MCF 10A (cell line): ENCODE measurements around the gene CAMK2B. TPM values are rescaled to one million over a fixed set of nuclear protein-coding genes. Genes with fewer than 3 reads are reported as not detected.

Experiments used
- BruUV-seq: library from RNA; stranded (reverse); fragments of 400-500 nt; replicated peaks from 2 replicates; lab custom pipeline; 2021; lab: Mats Ljungman, UMichigan
- CTCF ChIA-PET: fragments of 300-600 bp; sonication (Branson Sonifier 250); formaldehyde crosslinking; extraction: SDS; loops from one replicate; lab custom pipeline; 2021; ENCODE audit warnings: antibody characterized with exemption, inconsistent platforms; lab: Yijun Ruan, JAX
- POLR2A ChIA-PET: fragments of 300-600, 350-650 bp; sonication (Branson Sonifier 250); formaldehyde crosslinking; extraction: SDS; loops from one replicate; lab custom pipeline; 2020; ENCODE audit warnings: antibody characterized with exemption, inconsistent platforms; lab: Yijun Ruan, JAX
- DNase-seq: peaks from one replicate; pipeline ENCODE4 v3.0.0-alpha.2; 2018; ENCODE audit not compliant: unreplicated experiment
- H3K27ac Mint-ChIP-seq: one replicate; pipeline ENCODE4 v1.8.0; 2022; ENCODE audit warnings: mild to moderate bottlenecking, low read depth, mixed read lengths; ENCODE audit not compliant: unreplicated experiment
- H3K27me3 Mint-ChIP-seq: one replicate; pipeline ENCODE4 v1.8.0; 2022; ENCODE audit warnings: mixed read lengths; ENCODE audit not compliant: insufficient read depth, unreplicated experiment
- H3K36me3 Mint-ChIP-seq: one replicate; pipeline ENCODE4 v1.8.0; 2022; ENCODE audit warnings: mild to moderate bottlenecking, moderate library complexity, mixed read lengths; ENCODE audit not compliant: insufficient read depth, unreplicated experiment
- H3K4me1 Mint-ChIP-seq: one replicate; pipeline ENCODE4 v1.8.0; 2022; ENCODE audit warnings: mixed read lengths; ENCODE audit not compliant: insufficient read depth, unreplicated experiment
- H3K4me3 Mint-ChIP-seq: one replicate; pipeline ENCODE4 v1.8.0; 2022; ENCODE audit warnings: mild to moderate bottlenecking, moderate library complexity, mixed read lengths; ENCODE audit not compliant: unreplicated experiment
- H3K9me3 Mint-ChIP-seq: one replicate; pipeline ENCODE4 v1.8.0; 2022; ENCODE audit warnings: mixed read lengths; ENCODE audit not compliant: unreplicated experiment
- intact Hi-C: fragments of 100-400 bp; cut with micrococcal nuclease; formaldehyde crosslinking; loops from 2 replicates; pipeline ENCODE4 v1.14.1; 2022
- total RNA-seq: library from RNA; stranded (reverse); gene quantifications from 2 replicates; pipeline ENCODE4 v1.2.3, GENCODE V29; 2022
- TF ChIP-seq, protein P1 (sequence below): fragments of 200-600 bp; IDR thresholded peaks from one replicate; pipeline ENCODE4 v1.8.0; 2022; ENCODE audit warnings: antibody characterized with exemption, mild to moderate bottlenecking; ENCODE audit not compliant: unreplicated experiment

Gene CAMK2B
- total RNA-seq, 1 experiment from 2014 or later = 1.8 TPM

DNA sequence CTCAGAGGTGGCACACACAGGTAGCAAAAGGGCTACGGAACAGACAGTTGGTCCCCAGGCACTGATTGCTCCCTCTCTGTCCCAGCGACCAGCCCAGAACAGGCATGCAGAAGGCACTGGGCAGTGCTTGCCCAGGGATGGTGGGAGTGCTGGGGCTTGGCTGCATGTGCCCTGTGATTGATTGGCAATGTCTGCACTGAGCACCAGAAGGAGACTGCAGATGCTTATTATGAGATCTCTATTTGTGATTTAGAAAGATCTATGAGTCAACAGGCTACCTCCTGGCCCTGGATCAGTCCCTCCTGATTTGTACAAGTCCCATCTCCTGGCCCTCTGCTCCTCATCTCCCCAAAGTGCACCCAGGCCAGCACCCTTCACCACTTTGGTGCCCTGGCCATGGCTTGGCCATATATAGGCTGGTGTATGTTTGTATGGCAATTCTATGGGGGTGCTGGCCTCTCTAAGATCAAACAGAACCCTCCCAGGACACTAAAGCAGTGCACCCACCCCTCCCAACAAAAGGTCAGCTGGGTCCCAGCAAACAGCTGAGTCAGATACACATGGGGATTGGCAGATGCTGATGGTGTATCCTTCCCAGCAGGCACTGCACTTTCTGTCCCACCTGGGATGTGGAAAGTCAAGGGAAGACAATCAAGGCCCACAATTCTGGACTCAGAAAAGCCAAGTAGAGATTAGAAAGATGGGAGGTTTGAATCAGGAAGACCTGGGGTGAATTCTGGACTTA is 30.9 kb downstream of the CAMK2B start:
- no TSS peak for BruUV-seq
- no peak overlapping the region for H3K27ac Mint-ChIP-seq
- H3K36me3 Mint-ChIP-seq = no peaks in the 10 kb centered on the region
- POLR2A ChIA-PET = no interaction called here
- H3K27me3 Mint-ChIP-seq = peaks cover 22% of the 10 kb centered on the region
- TF ChIP-seq, protein P1, sequence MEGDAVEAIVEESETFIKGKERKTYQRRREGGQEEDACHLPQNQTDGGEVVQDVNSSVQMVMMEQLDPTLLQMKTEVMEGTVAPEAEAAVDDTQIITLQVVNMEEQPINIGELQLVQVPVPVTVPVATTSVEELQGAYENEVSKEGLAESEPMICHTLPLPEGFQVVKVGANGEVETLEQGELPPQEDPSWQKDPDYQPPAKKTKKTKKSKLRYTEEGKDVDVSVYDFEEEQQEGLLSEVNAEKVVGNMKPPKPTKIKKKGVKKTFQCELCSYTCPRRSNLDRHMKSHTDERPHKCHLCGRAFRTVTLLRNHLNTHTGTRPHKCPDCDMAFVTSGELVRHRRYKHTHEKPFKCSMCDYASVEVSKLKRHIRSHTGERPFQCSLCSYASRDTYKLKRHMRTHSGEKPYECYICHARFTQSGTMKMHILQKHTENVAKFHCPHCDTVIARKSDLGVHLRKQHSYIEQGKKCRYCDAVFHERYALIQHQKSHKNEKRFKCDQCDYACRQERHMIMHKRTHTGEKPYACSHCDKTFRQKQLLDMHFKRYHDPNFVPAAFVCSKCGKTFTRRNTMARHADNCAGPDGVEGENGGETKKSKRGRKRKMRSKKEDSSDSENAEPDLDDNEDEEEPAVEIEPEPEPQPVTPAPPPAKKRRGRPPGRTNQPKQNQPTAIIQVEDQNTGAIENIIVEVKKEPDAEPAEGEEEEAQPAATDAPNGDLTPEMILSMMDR = no peak
- no peaks in the 10 kb centered on the region for H3K4me1 Mint-ChIP-seq
- intact Hi-C loops = loop anchor here (5.0 kb wide), 1 partner anchor 37 kb away; no protein-coding TSS in a partner anchor
- H3K4me3 Mint-ChIP-seq = no peak overlapping the region
- H3K9me3 Mint-ChIP-seq = no peaks in the 10 kb centered on the region
- CTCF ChIA-PET = interaction anchor here (0.7 kb wide), 1 partner anchor 53 kb away, joined by 3 read pairs; no protein-coding TSS in a partner anchor
- DNase-seq = no peak

DNA sequence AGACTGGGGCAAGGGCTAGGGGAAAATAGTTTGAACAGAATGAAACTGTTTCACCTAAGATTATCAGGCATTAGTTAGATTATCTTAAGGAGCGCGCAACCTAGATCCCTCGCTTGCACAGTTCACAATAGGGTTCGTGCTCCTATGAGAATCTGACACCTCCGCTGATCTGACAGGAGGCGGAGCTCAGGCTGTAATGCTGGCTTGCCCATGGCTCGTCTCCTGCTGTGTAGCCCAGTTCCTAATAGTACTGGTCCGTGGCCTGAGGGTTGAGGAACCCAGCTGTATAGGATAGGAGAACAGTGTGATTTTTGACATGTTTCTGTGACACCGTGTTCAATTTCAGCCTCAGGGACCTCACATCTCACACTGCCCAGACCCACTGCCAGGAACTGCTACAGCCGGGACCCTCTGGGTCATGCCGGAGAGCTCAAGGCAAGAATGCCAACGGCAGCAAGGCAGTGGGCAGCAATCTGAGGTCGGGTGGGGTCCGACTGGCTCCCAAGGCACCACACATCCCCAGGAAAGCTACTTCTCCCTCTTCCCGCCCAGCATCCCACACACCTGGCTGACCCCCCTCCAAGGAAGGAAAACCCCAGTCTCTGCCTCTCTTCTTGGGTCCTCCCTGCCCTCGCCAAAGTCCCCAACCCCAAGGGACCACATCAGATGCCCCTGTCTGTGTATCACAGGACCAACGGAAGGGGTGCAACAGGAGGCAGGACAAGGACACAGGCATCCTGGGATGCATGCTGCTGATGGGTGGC is 31.7 kb downstream of the CAMK2B start:
- Mint-ChIP-seq H3K9me3 (no peaks in the 10 kb centered on the region), H3K27ac (no peak overlapping the region), H3K27me3 (peaks cover 22% of the 10 kb centered on the region), H3K36me3 (no peaks in the 10 kb centered on the region), H3K4me3 (no peak overlapping the region), H3K4me1 (no peaks in the 10 kb centered on the region)
- no TSS peak for BruUV-seq
- intact Hi-C loops = loop anchor here (5.0 kb wide), 1 partner anchor 36 kb away; no protein-coding TSS in a partner anchor
- ChIA-PET POLR2A (no interaction called here), CTCF (interaction anchor here (0.7 kb wide), 1 partner anchor 52 kb away, joined by 3 read pairs; no protein-coding TSS in a partner anchor)
- DNase-seq = no peak
- TF ChIP-seq, protein P1 = no peak

DNA sequence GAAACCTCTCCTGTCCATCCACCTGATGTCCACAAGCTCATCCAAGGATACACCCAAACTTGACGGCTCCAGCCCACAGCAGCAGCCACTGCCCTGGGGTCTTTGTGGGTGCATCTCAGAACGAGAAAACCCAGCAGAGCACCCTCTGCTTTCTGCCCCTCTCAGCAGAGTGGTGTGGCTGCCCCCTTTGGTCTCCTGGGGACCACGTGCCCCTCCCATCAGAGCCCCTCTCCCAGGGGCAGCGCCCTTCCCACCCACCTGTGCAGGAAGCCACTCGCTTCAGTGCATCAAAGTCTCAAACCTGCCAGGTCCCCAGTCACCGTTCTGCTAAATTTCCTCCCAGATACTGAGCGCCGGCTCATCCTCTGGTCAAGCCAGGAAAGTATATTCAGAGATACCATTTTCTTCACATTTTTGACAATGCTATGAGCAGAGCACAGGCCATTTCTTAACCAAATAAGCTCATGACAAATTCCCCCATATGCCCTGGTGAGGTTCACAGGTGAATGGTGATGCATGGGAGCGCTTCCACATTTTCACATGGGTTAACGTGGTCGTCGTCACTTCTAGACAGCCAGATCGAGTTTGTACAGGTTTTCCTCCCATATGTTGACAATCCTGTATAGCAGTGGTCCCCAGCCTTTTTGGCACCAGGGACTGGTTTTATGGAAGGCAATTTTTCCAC is 32.4 kb downstream of the CAMK2B start:
- TF ChIP-seq, protein P1 = no peak
- H3K9me3 Mint-ChIP-seq = no peaks in the 10 kb centered on the region
- ChIA-PET CTCF (no interaction called here), POLR2A (no interaction called here)
- H3K4me3 Mint-ChIP-seq = no peak overlapping the region
- H3K27me3 Mint-ChIP-seq = peaks cover 22% of the 10 kb centered on the region
- intact Hi-C loops = loop anchor here (5.0 kb wide), 1 partner anchor 36 kb away; no protein-coding TSS in a partner anchor
- H3K27ac Mint-ChIP-seq = no peak overlapping the region
- H3K4me1 Mint-ChIP-seq = no peaks in the 10 kb centered on the region
- BruUV-seq = no TSS peak
- H3K36me3 Mint-ChIP-seq = no peaks in the 10 kb centered on the region
- no peak for DNase-seq
